ENCODE measurements around the gene GC. TPM values are rescaled to one million over a fixed set of nuclear protein-coding genes. Genes with fewer than 3 reads are reported as not detected.

Gene GC
- total and polyA plus RNA-seq, 2 experiments from 2014 or later, result not detected

- in situ Hi-C loops (cut with MboI), result no loop called here
Measured at GRCh38 chr4:71777891-71778290, 6.0 kb downstream of the GC start.

GRCh38 chr4:71775449-71775848 is 8.4 kb downstream of the GC start:
- DNase-seq, result no peak
- WGBS, 2 experiments (ENCODE audit: low coverage in 1 of 2, low lambda C conversion rate in 2 of 2, missing lambda C conversion rate in 2 of 2), result 38 to 44% methylated on average over 2 of the region's 2 CpGs
- Histone ChIP-seq H2AFZ (no peak overlapping the region), H3K9me3 (ENCODE audit: low read depth) (no peaks in the 10 kb centered on the region), H3K36me3 (ENCODE audit: low read depth) (no peaks in the 10 kb centered on the region), H3K4me1 (ENCODE audit: insufficient read depth) (no peaks in the 10 kb centered on the region), H3K27ac (no peak overlapping the region), H3K9me2 (ENCODE audit: insufficient read depth) (no peaks in the 10 kb centered on the region), H4K20me1 (ENCODE audit: insufficient read depth) (no peaks in the 10 kb centered on the region), H3K79me2 (ENCODE audit: insufficient read depth) (no peaks in the 10 kb centered on the region), H3K27me3 (replicated peaks; ENCODE audit: insufficient read depth) (no peaks in the 10 kb centered on the region), H3K9ac (no peak overlapping the region), H3K4me2 (ENCODE audit: unreplicated experiment) (no peak overlapping the region), H3F3A (ENCODE audit: insufficient read depth) (no peaks in the 10 kb centered on the region), H3K4me3 (no peak overlapping the region)
- TF ChIP-seq EZH2 (IDR thresholded peaks at IDR 0.05; ENCODE audit: insufficient read depth, poor library complexity, severe bottlenecking) (no peak), EZH2phosphoT487 (IDR thresholded peaks at IDR 0.05; ENCODE audit: insufficient read depth, low read depth) (no peak)
- in situ Hi-C loops (cut with MboI), result no loop called here

More at GRCh38 chr4:71777891-71778290, 6.0 kb downstream of the GC start:
- Histone ChIP-seq H3K9me3 (ENCODE audit: low read depth) (no peaks in the 10 kb centered on the region), H3K4me2 (ENCODE audit: unreplicated experiment) (no peak overlapping the region), H3K79me2 (ENCODE audit: insufficient read depth) (no peaks in the 10 kb centered on the region), H3K27ac (no peak overlapping the region), H3K4me3 (no peak overlapping the region), H3K9me2 (ENCODE audit: insufficient read depth) (no peaks in the 10 kb centered on the region), H2AFZ (no peak overlapping the region), H3K36me3 (ENCODE audit: low read depth) (no peaks in the 10 kb centered on the region), H4K20me1 (ENCODE audit: insufficient read depth) (no peaks in the 10 kb centered on the region), H3K4me1 (ENCODE audit: insufficient read depth) (no peaks in the 10 kb centered on the region), H3K27me3 (replicated peaks; ENCODE audit: insufficient read depth) (no peaks in the 10 kb centered on the region), H3F3A (ENCODE audit: insufficient read depth) (no peaks in the 10 kb centered on the region), H3K9ac (no peak overlapping the region)
- TF ChIP-seq EZH2 (IDR thresholded peaks at IDR 0.05; ENCODE audit: insufficient read depth, poor library complexity, severe bottlenecking) (no peak), EZH2phosphoT487 (IDR thresholded peaks at IDR 0.05; ENCODE audit: insufficient read depth, low read depth) (no peak)
- no peak for DNase-seq

- no peaks in the 10 kb centered on the region for H3F3A ChIP-seq (ENCODE audit: insufficient read depth)
- in situ Hi-C loops (cut with MboI), result no loop called here
- no peaks in the 10 kb centered on the region for H3K36me3 ChIP-seq (ENCODE audit: low read depth)
- H3K27me3 ChIP-seq (replicated peaks; ENCODE audit: insufficient read depth), result no peaks in the 10 kb centered on the region; the same call in 1 of the 2 replicates
- WGBS, 2 experiments (ENCODE audit: low coverage in 1 of 2, low lambda C conversion rate in 2 of 2, missing lambda C conversion rate in 2 of 2), result 2 to 11% methylated on average over 3 of the region's 3 CpGs
- no peaks in the 10 kb centered on the region for H3K9me3 ChIP-seq (ENCODE audit: low read depth)
- H3K4me2 ChIP-seq (ENCODE audit: unreplicated experiment), result no peak overlapping the region
- H4K20me1 ChIP-seq (ENCODE audit: insufficient read depth), result no peaks in the 10 kb centered on the region
- H3K4me3 ChIP-seq, result no peak overlapping the region
- TF ChIP-seq EZH2 (IDR thresholded peaks at IDR 0.05; ENCODE audit: insufficient read depth, poor library complexity, severe bottlenecking) (no peak), EZH2phosphoT487 (IDR thresholded peaks at IDR 0.05; ENCODE audit: insufficient read depth, low read depth) (no peak)
- no peak overlapping the region for H2AFZ ChIP-seq
- H3K9me2 ChIP-seq (ENCODE audit: insufficient read depth), result no peaks in the 10 kb centered on the region
- DNase-seq, result no peak
- no peak overlapping the region for H3K9ac ChIP-seq
- H3K27ac ChIP-seq, result no peak overlapping the region
- H3K4me1 ChIP-seq (ENCODE audit: insufficient read depth), result no peaks in the 10 kb centered on the region
- no peaks in the 10 kb centered on the region for H3K79me2 ChIP-seq (ENCODE audit: insufficient read depth)
Measured at GRCh38 chr4:71774136-71774535, 9.7 kb downstream of the GC start.

- H3K4me1 ChIP-seq (ENCODE audit: insufficient read depth), result no peaks in the 10 kb centered on the region
- no peak overlapping the region for H3K4me2 ChIP-seq (ENCODE audit: unreplicated experiment)
- in situ Hi-C loops (cut with MboI), result no loop called here
- H4K20me1 ChIP-seq (ENCODE audit: insufficient read depth), result no peaks in the 10 kb centered on the region
- no peaks in the 10 kb centered on the region for H3K79me2 ChIP-seq (ENCODE audit: insufficient read depth)
- H3K36me3 ChIP-seq (ENCODE audit: low read depth), result no peaks in the 10 kb centered on the region
- no peak for TF ChIP-seq EZH2 (IDR thresholded peaks at IDR 0.05; ENCODE audit: insufficient read depth, poor library complexity, severe bottlenecking)
- TF ChIP-seq EZH2phosphoT487 (IDR thresholded peaks at IDR 0.05; ENCODE audit: insufficient read depth, low read depth), result no peak
- no peak overlapping the region for H2AFZ ChIP-seq
- H3K9me3 ChIP-seq (ENCODE audit: low read depth), result no peaks in the 10 kb centered on the region
- H3F3A ChIP-seq (ENCODE audit: insufficient read depth), result no peaks in the 10 kb centered on the region
- H3K27me3 ChIP-seq (replicated peaks; ENCODE audit: insufficient read depth), result no peaks in the 10 kb centered on the region; the same call in 1 of the 2 replicates
- no peak for DNase-seq
- no peak overlapping the region for H3K4me3 ChIP-seq
- H3K9me2 ChIP-seq (ENCODE audit: insufficient read depth), result no peaks in the 10 kb centered on the region
- H3K9ac ChIP-seq, result no peak overlapping the region
- H3K27ac ChIP-seq, result no peak overlapping the region
- 68 to 85% methylated on average over 2 of the region's 2 CpGs for WGBS, 2 experiments (ENCODE audit: low coverage in 1 of 2, low lambda C conversion rate in 2 of 2, missing lambda C conversion rate in 2 of 2)
Measured at GRCh38 chr4:71773004-71773403, 10.9 kb downstream of the GC start.

GRCh38 chr4:71772592-71772991 is 11.3 kb downstream of the GC start:
- Histone ChIP-seq H3K4me2 (ENCODE audit: unreplicated experiment) (no peak overlapping the region), H3K9me2 (ENCODE audit: insufficient read depth) (no peaks in the 10 kb centered on the region), H3K9me3 (ENCODE audit: low read depth) (no peaks in the 10 kb centered on the region), H3K9ac (no peak overlapping the region), H3K27ac (no peak overlapping the region), H3K27me3 (replicated peaks; ENCODE audit: insufficient read depth) (no peaks in the 10 kb centered on the region; the same call in 1 of the 2 replicates), H3K79me2 (ENCODE audit: insufficient read depth) (no peaks in the 10 kb centered on the region), H3K4me1 (ENCODE audit: insufficient read depth) (no peaks in the 10 kb centered on the region), H2AFZ (no peak overlapping the region), H3K36me3 (ENCODE audit: low read depth) (no peaks in the 10 kb centered on the region), H4K20me1 (ENCODE audit: insufficient read depth) (no peaks in the 10 kb centered on the region), H3K4me3 (no peak overlapping the region), H3F3A (ENCODE audit: insufficient read depth) (no peaks in the 10 kb centered on the region)
- TF ChIP-seq EZH2 (IDR thresholded peaks at IDR 0.05; ENCODE audit: insufficient read depth, poor library complexity, severe bottlenecking), result no peak
- TF ChIP-seq EZH2phosphoT487 (IDR thresholded peaks at IDR 0.05; ENCODE audit: insufficient read depth, low read depth), result no peak
- in situ Hi-C loops (cut with MboI), result no loop called here
- no peak for DNase-seq

All from GM23248 (cell line).